HG03039 (cell line): ENCODE results near the gene ATG4D.
"Not testable (repeated sequence)": the region's sequence is repeated elsewhere in the genome, so short reads cannot be mapped to it uniquely, and the experiment has no call there.

Source experiments
- ATAC-seq: cut with Tn5 transposase; IDR thresholded peaks from one replicate; pipeline ENCODE4 v1.9.1; 2021; ENCODE audit warnings: mild to moderate bottlenecking, moderate library complexity; ENCODE audit not compliant: unreplicated experiment

Gene ATG4D

DNA sequence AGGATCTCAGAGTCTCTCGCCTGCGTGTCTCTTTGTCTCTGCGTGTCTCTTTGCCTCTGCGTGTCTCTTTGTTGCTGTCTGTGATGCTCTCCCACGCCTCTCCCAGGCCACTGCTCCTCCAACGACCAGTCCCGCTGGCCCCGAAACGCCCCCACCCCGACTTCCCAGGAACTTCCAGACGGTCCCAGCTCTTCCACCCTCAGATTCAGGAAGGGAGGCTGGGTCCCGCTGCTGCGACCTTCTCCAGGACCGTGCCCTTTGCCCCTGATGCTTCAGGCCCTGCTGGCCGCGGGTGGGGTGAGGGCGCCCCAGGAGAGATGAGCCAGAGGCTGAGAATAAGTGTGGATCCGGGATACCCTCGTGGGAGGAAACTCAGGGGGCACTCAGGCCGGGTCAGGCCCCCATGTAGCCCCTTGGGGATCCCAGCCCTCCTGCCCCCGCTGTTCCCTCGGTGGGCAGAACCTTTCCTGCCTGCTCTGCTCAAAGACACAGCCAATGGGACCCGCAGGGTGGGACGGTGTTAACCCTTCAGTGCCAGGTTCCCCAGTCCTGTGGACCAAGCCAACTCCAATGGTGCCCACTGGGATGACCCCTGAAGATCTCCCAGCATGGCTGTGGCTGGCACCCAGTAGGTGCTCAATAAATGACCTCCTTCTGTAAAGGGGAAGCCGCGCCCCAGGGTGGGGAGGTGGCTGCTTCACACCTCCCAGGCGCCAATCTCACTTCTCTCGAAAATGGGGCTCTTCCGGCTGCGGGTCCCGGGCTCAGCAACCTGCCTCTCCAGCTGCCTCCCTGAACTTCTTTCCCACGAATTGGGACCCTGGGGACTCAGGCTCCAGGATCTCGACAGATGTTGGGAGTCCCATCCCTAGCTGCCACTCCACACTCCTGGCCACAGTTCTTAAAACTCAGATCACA, 25.0 kb upstream of the ATG4D start:
- no peak for ATAC-seq

- no peak for ATAC-seq
Observed at GRCh38 chr19:10519421-10519820, 24.3 kb upstream of the ATG4D start.

- no peak for ATAC-seq
Observed at GRCh38 chr19:10520652-10521318, 22.9 kb upstream of the ATG4D start.

DNA sequence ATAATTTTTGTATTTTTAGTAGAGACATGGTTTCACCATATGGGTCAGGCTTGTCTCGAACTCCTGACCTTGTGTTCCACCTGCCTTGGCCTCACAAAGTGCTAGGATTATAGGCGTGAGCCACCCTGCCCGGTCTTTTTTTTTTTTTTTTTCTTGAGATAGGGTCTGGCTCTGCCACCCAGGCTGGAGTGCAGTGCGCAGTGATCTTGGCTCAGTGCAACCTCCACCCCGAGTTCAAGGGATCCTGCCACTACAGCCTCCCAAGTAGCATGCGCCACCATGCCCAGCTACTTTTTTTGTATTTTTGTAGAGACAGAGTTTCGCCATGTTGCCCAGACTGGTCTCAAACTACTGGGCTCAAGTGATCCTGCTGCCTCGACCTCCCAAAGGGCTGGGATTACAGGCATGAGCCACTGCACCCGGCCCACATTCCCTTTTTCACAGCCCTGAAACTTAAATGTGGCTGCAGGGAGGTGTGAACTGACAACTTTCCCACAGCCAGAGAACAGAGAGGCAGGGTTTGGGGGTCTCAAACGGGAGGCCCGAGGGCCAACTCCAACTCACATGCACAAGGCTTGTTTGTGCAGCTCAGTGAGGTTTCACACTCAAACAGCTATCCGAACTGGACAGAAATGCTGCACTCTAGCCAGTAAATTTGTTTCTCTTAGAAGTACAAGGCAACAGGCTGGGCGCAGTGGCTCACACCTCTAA, 22.1 kb upstream of the ATG4D start:
- ATAC-seq = no peak

DNA sequence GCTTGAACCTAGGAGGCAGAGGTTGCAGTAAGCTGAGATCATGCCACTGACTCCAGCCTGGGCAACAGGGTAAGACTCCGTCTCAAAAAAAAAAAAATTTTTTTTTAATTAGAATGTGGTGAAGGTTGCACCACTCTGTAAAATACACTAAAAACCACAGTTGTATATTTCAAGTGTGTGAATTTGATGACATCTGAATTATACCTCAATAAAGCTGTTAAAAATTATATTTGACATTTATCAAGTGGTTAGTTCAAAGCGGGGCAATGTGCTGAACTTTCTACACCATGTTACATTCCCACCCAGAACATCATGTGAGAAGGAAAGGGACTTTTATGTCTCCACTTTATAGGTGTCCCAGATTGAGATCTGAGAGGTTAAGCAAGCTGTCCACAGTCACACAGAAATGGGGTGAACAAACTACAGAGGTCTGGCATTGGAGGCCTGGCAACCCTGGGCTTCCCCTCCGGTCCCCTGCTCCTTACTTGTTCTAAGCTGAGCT, 20.5 kb upstream of the ATG4D start:
- no peak for ATAC-seq

GRCh38 chr19:10525636-10526035, 18.1 kb upstream of the ATG4D start:
- no peak for ATAC-seq

- ATAC-seq = not testable (repeated sequence)
Observed at GRCh38 chr19:10526887-10527286, 16.8 kb upstream of the ATG4D start.

GRCh38 chr19:10532457-10532856, 11.2 kb upstream of the ATG4D start:
- ATAC-seq = no peak

DNA sequence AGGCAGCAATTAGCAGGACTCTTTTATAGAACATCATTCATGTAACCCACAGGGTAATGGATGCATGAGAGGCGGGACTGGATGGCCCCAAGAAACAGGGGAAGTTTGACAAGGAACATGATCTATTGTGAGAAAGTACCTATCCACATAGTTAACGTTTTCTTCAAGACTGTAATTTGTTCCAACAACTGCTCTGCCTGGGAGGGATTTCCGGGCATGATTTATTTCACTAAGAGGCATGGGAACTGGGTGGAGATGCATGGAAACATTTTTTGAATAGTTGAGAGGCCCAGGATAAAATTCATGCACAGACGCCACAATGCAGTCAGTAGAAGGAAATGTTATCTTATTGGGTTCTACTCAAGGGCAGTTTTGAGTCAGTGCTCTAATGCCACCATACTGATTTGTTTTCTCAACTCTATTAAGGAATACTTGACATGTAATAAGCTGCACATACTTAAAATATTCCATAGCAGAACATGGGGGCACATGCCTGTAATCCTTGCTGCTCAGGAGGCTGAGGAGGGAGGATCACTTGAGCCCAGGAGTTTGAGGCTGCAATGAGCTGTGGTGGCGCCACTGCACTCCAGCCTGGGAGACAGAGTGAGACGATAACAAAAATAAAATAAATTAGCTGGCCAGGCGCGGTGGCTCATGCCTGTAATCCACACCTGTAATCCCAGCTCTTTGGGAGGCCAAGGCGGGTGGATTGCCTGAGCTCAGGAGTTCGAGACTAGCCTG, 9.9 kb upstream of the ATG4D start:
- ATAC-seq = no peak

GRCh38 chr19:10535613-10536012, 8.1 kb upstream of the ATG4D start:
- ATAC-seq = no peak

DNA sequence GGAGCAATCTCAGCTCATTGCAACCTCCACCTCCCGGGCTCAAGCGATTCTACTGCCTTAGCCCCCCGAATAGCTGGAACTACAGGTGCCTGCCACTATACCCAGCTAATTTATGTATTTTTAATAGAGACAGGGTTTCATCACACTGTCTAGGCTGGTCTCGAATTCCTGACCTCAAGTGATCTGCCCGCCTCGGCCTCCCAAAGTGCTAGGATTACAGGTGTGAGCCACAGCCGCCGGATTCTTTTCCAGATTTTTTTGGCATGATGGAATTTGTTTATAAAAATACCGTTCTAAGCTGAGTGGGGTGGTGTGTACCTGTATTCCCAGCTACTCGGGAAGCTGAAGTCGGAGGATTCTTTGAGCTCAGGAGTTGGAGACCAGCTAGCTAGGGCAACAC, 6.0 kb upstream of the ATG4D start:
- ATAC-seq = no peak

GRCh38 chr19:10538204-10538983, 5.3 kb upstream of the ATG4D start:
- ATAC-seq = no peak

GRCh38 chr19:10539016-10539415, 4.7 kb upstream of the ATG4D start:
- ATAC-seq = not testable (repeated sequence)

- ATAC-seq = no peak
Observed at GRCh38 chr19:10543059-10543419, 665 bp upstream of the ATG4D start.

DNA sequence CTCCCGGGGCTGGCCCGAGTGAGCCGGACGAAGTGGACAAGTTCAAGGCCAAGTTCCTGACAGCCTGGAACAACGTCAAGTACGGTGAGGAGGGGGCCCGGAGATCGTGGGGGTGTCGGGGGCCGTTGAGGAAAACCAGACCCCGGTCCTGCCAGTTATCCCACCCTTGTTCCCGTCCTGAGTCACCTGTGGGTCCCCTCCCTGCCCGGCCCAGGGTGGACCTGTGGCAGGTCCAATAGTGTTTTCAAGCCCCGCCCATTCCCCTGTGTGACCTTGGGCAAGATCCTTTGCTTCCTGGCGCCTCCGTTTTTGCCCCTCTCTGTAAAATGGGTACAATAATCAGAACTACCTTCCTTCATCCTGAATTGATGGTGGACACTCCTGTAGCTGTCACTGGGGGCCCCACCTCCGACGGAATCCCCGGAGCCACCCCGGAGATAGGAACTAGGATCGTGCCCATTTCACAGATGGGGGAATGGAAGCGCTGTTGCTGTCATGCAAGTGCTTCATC, 593 bp downstream of the ATG4D start:
- ATAC-seq = peak; percentile 10

DNA sequence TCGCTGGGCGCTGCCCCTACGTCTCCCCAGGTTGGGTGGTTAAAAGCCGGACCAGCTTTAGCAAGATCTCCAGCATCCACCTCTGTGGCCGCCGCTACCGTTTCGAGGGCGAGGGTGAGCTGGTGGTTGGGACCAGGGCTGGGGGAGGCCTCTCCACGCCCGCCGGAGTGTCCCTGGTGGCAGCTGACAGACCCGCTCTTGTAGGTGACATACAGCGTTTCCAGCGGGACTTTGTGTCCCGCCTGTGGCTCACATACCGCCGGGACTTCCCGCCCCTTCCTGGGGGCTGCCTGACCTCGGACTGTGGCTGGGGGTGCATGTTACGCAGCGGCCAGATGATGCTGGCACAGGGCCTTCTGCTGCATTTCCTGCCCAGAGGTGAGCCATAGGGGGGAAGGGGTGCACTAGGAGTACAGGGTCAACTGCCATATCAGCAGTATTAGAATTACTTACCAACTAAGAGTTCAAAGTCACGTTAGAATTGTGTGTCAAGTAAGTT, 1.1 kb downstream of the ATG4D start:
- ATAC-seq = no peak

DNA sequence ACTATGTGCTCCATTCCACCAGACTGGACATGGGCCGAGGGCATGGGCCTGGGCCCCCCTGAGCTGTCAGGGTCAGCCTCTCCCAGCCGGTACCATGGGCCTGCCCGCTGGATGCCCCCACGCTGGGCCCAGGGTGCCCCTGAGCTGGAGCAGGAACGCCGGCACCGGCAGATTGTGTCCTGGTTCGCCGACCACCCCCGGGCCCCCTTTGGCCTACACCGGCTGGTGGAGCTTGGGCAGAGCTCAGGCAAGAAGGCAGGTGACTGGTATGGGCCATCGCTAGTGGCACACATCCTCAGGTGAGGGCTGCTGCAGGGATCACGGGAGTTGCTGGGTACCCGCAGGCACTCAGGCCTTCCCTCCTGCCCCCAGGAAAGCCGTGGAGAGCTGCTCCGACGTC, 3.1 kb downstream of the ATG4D start:
- no peak for ATAC-seq

DNA sequence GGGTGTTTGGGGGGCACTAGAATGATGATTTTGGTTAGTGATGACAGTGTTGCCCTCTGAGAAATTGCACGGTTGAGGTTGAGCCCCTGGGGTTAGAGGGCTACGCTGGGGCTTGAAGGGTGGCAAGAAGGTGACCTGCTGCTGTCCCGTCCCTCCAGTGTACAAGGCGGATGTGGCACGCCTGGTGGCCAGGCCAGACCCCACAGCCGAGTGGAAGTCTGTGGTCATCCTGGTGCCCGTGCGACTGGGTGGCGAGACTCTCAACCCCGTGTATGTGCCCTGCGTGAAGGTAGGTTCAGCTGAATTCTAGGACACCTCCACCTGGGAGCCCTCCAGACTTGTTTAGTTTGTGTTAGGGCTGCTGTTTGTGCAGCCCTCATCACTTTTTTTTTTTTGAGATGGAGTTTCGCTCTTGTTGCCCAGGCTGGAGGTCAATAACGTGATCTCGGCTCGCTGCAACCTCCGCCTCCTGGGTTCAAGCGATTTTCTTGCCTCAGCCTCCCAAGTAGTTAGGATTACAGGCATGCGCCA, 5.1 kb downstream of the ATG4D start:
- no peak for ATAC-seq

DNA sequence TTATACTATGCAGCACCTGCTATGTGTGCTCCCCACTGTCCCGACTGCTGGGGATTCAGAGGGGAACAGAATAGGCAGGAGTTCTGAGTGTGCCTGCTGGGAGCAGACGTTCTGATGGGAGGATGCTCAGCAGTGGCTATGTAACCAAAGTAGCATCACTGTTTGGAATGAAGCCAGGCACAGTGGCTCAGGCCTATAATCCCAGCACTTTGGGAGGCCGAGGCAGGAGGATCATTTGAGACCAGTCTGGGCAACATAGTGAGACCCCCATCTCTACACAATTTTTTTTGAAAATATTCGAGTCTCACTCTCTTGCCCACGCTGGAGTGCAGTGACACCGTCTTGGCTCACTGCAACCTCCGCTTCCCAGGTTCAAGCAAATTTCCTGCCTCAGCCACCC, 6.0 kb downstream of the ATG4D start:
- no peak for ATAC-seq
